GM23338 (cell line): ENCODE results near the gene FMN1. TPM values are rescaled to one million over a fixed set of nuclear protein-coding genes. Genes with fewer than 3 reads are reported as not detected.

ENCODE experiments used
- ATAC-seq: fragments of 200-7000 bp; cut with Tn5 transposase; 3 replicates; pipeline ENCODE4 v1.9.1; 2020
- DNase-seq: peaks from one replicate; pipeline ENCODE4 v3.0.0-alpha.2; 2015; ENCODE audit warnings: low spot score
- H2AFZ ChIP-seq: fragments of 200-600 bp; sonication (generic); 2 replicates; pipeline ENCODE4 v1.8.0; 2016; ENCODE audit warnings: antibody characterized with exemption, mild to moderate bottlenecking, moderate library complexity
- H3F3A ChIP-seq: fragments of 200-600 bp; sonication (generic); replicated peaks from 2 replicates; pipeline ENCODE4 v1.8.0; 2017; ENCODE audit warnings: antibody characterized with exemption, mixed run types, low read depth
- H3K27ac ChIP-seq: fragments of 200-600 bp; sonication (generic); 2 replicates; pipeline ENCODE4 v1.6.1; 2016; ENCODE audit warnings: low read depth
- H3K27me3 ChIP-seq: fragments of 200-600 bp; sonication (generic); 2 replicates; pipeline ENCODE4 v1.8.0; 2016; ENCODE audit warnings: mild to moderate bottlenecking, mixed run types, moderate library complexity; ENCODE audit not compliant: insufficient read depth
- H3K36me3 ChIP-seq: fragments of 200-600 bp; sonication (generic); 2 replicates; pipeline ENCODE4 v1.8.0; 2016; ENCODE audit warnings: mild to moderate bottlenecking; ENCODE audit not compliant: insufficient read depth
- H3K4me1 ChIP-seq: fragments of 200-600 bp; sonication (generic); 2 replicates; pipeline ENCODE4 v1.8.0; 2016; ENCODE audit warnings: mild to moderate bottlenecking, moderate library complexity; ENCODE audit not compliant: insufficient read depth
- H3K4me2 ChIP-seq: fragments of 200-600 bp; sonication (generic); 2 replicates; pipeline ENCODE4 v1.7.1; 2017; ENCODE audit warnings: mixed run types
- H3K4me3 ChIP-seq: fragments of 200-600 bp; sonication (generic); 2 replicates; pipeline ENCODE4 v1.6.1; 2016; ENCODE audit warnings: mixed run types
- H3K79me2 ChIP-seq: fragments of 200-600 bp; sonication (generic); replicated peaks from 2 replicates; pipeline ENCODE4 v1.8.0; 2017; ENCODE audit warnings: mild to moderate bottlenecking; ENCODE audit not compliant: insufficient read depth
- H3K9me2 ChIP-seq: fragments of 200-600 bp; sonication (generic); 2 replicates; pipeline ENCODE4 v1.8.0; 2017; ENCODE audit not compliant: insufficient read depth
- H4K20me1 ChIP-seq: fragments of 200-600 bp; sonication (generic); replicated peaks from 2 replicates; pipeline ENCODE4 v1.8.0; 2017; ENCODE audit warnings: mild to moderate bottlenecking; ENCODE audit not compliant: insufficient read depth
- H3K27ac Mint-ChIP-seq: 2 replicates; pipeline ENCODE4 v1.8.0; 2020; ENCODE audit warnings: inconsistent platforms, mild to moderate bottlenecking, moderate library complexity, mixed read lengths
- H3K27me3 Mint-ChIP-seq: 3 replicates; pipeline ENCODE4 v1.8.0; 2022; ENCODE audit warnings: low read depth, mild to moderate bottlenecking, moderate library complexity, mixed read lengths, inconsistent platforms; ENCODE audit not compliant: insufficient read depth, poor library complexity
- H3K36me3 Mint-ChIP-seq: 3 replicates; pipeline ENCODE4 v1.8.0; 2021; ENCODE audit warnings: low read depth, mild to moderate bottlenecking, inconsistent platforms, moderate library complexity, mixed read lengths
- H3K4me1 Mint-ChIP-seq: 3 replicates; pipeline ENCODE4 v1.8.0; 2020; ENCODE audit warnings: mild to moderate bottlenecking, inconsistent platforms, mixed read lengths
- H3K4me3 Mint-ChIP-seq: 3 replicates; pipeline ENCODE4 v1.8.0; 2021; ENCODE audit warnings: moderate library complexity, mild to moderate bottlenecking, inconsistent platforms, mixed read lengths
- H3K9me3 Mint-ChIP-seq: 3 replicates; pipeline ENCODE4 v1.8.0; 2020; ENCODE audit warnings: moderate library complexity, mild to moderate bottlenecking, inconsistent platforms, mixed read lengths
- CREB1 ChIP-seq: fragments of 250-450 bp; sonication (Bioruptor Pico); IDR thresholded peaks from 2 replicates; pipeline ENCODE4 v1.5.0; 2020; ENCODE audit warnings: low read depth, mild to moderate bottlenecking, moderate library complexity
- CTCF ChIP-seq, 2 experiments: fragments of 200-600 bp in 1 of 2; sonication (generic) in 1 of 2; conservative IDR thresholded peaks; 2 replicates each; pipeline versions ENCODE4 v1.5.1 to v1.6.1; 2016 to 2017; ENCODE audit warnings: antibody characterized with exemption in 2 of 2, low read depth in 2 of 2, mild to moderate bottlenecking in 2 of 2, moderate library complexity in 1 of 2
- ETS1 ChIP-seq: IDR thresholded peaks from 2 replicates; pipeline ENCODE4 v1.6.1; 2016; ENCODE audit warnings: antibody characterized with exemption
- EZH2 ChIP-seq: fragments of 200-600 bp; sonication (generic); IDR thresholded peaks from one replicate; pipeline ENCODE4 v1.8.0; 2017; ENCODE audit warnings: antibody characterized with exemption, mild to moderate bottlenecking, low read depth; ENCODE audit not compliant: unreplicated experiment
- EZH2phosphoT487 ChIP-seq: fragments of 200-600 bp; sonication (generic); IDR thresholded peaks from one replicate; pipeline ENCODE4 v1.8.1; 2018; ENCODE audit warnings: antibody characterized with exemption; ENCODE audit not compliant: unreplicated experiment
- JUNB ChIP-seq: IDR thresholded peaks from one replicate; pipeline ENCODE4 v1.6.1; 2016; ENCODE audit warnings: antibody characterized with exemption; ENCODE audit not compliant: unreplicated experiment
- NANOG ChIP-seq: IDR thresholded peaks from 2 replicates; pipeline ENCODE4 v1.6.1; 2016; ENCODE audit warnings: antibody characterized with exemption, borderline replicate concordance
- POLR2AphosphoS5 ChIP-seq: IDR thresholded peaks from 2 replicates; pipeline ENCODE4 v1.6.1; 2016; ENCODE audit warnings: antibody characterized with exemption, low read depth
- STAT1 ChIP-seq: IDR thresholded peaks from one replicate; pipeline ENCODE4 v1.6.1; 2016; ENCODE audit warnings: antibody characterized with exemption; ENCODE audit not compliant: unreplicated experiment
- ZNF114 ChIP-seq: fragments of 250-450 bp; sonication (Bioruptor Pico); IDR thresholded peaks from 2 replicates; pipeline ENCODE4 v1.5.0; 2020; ENCODE audit warnings: mild to moderate bottlenecking, moderate library complexity
- ZNF331 ChIP-seq: fragments of 250-450 bp; sonication (Bioruptor Pico); IDR thresholded peaks from 2 replicates; pipeline ENCODE4 v1.5.0; 2020; ENCODE audit warnings: low read depth, mild to moderate bottlenecking, moderate library complexity
- ZNF462 ChIP-seq: fragments of 250-450 bp; sonication (Bioruptor Pico); IDR thresholded peaks from 2 replicates; pipeline ENCODE4 v1.5.0; 2020; ENCODE audit warnings: mild to moderate bottlenecking, moderate library complexity
- polyA plus RNA-seq: library from polyadenylated mRNA; unstranded; fragments of >200 nt; fragmentation: Nextera tagmentation; extraction: Ambion mirVana; gene quantifications from 2 replicates; pipeline ENCODE4 v1.2.1, GENCODE V29; 2016
- total RNA-seq: library from RNA; depleted of rRNA; stranded (reverse); fragments of >200 nt; shearing (Covaris generic); gene quantifications from 2 replicates; pipeline ENCODE4 v1.2.3, GENCODE V29; 2014
- TF ChIP-seq, protein P1 (sequence below): IDR thresholded peaks from one replicate; pipeline ENCODE4 v1.6.1; 2018; ENCODE audit warnings: antibody characterized with exemption; ENCODE audit not compliant: unreplicated experiment

The FMN1 gene
- total and polyA plus RNA-seq, 2 experiments from 2014 or later = 1.2 to 1.6 TPM

- Histone ChIP-seq H3K9me2 (peaks cover 3% of the 10 kb centered on the region; the same call in 1 of the 2 replicates), H3K27ac (no peak overlapping the region), H4K20me1 (no peaks in the 10 kb centered on the region), H3K36me3 (no peaks in the 10 kb centered on the region), H3K79me2 (no peaks in the 10 kb centered on the region), H2AFZ (no peak overlapping the region), H3K4me1 (peaks cover 7% of the 10 kb centered on the region; the same call in 1 of the 2 replicates), H3F3A (no peaks in the 10 kb centered on the region), H3K27me3 (no peaks in the 10 kb centered on the region), H3K4me3 (no peak overlapping the region), H3K4me2 (no peak overlapping the region)
- TF ChIP-seq ZNF462 (CRISPR knock-in tag) (no peak), EZH2 (no peak), ZNF331 (no peak), STAT1 (no peak), EZH2phosphoT487 (no peak), ETS1 (no peak), POLR2AphosphoS5 (no peak), NANOG (no peak), CTCF (conservative IDR thresholded peaks at IDR 0.05; ENCODE audit: low read depth in 2 of 2) (no peak), CREB1 (no peak), ZNF114 (CRISPR knock-in tag) (no peak), JUNB (no peak)
- TF ChIP-seq, protein P1, sequence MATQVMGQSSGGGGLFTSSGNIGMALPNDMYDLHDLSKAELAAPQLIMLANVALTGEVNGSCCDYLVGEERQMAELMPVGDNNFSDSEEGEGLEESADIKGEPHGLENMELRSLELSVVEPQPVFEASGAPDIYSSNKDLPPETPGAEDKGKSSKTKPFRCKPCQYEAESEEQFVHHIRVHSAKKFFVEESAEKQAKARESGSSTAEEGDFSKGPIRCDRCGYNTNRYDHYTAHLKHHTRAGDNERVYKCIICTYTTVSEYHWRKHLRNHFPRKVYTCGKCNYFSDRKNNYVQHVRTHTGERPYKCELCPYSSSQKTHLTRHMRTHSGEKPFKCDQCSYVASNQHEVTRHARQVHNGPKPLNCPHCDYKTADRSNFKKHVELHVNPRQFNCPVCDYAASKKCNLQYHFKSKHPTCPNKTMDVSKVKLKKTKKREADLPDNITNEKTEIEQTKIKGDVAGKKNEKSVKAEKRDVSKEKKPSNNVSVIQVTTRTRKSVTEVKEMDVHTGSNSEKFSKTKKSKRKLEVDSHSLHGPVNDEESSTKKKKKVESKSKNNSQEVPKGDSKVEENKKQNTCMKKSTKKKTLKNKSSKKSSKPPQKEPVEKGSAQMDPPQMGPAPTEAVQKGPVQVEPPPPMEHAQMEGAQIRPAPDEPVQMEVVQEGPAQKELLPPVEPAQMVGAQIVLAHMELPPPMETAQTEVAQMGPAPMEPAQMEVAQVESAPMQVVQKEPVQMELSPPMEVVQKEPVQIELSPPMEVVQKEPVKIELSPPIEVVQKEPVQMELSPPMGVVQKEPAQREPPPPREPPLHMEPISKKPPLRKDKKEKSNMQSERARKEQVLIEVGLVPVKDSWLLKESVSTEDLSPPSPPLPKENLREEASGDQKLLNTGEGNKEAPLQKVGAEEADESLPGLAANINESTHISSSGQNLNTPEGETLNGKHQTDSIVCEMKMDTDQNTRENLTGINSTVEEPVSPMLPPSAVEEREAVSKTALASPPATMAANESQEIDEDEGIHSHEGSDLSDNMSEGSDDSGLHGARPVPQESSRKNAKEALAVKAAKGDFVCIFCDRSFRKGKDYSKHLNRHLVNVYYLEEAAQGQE = no peak
- no peak for ATAC-seq
- H3K27me3 Mint-ChIP-seq = no peaks in the 10 kb centered on the region
- DNase-seq = no peak
- no peaks in the 10 kb centered on the region for H3K9me3 Mint-ChIP-seq
- H3K36me3 Mint-ChIP-seq = no peaks in the 10 kb centered on the region
- peaks cover 7% of the 10 kb centered on the region for H3K4me1 Mint-ChIP-seq
- no peak overlapping the region for H3K27ac Mint-ChIP-seq
- no peak overlapping the region for H3K4me3 Mint-ChIP-seq
Observed at GRCh38 chr15:33155691-33156420, 38.7 kb downstream of the FMN1 start.
